Stimulated activated CD4-positive, alpha-beta T cell treated with anti-CD3 and anti-CD28 coated beads, Interleukin-12 subunit alpha, Interleukin-12 subunit beta, amount 100 ng/mL, for 24 hours (primary cell): ENCODE measurements around the gene ASB4.
"Not testable (repeated sequence)": the region's sequence is repeated elsewhere in the genome, so short reads cannot be mapped to it uniquely, and the experiment has no call there.

ENCODE experiments used
- DNase-seq, 2 experiments: peaks; one replicate each; pipeline ENCODE4 v3.0.0-alpha.2; 2020; ENCODE audit warnings: low read depth in 2 of 2

The ASB4 gene

DNA sequence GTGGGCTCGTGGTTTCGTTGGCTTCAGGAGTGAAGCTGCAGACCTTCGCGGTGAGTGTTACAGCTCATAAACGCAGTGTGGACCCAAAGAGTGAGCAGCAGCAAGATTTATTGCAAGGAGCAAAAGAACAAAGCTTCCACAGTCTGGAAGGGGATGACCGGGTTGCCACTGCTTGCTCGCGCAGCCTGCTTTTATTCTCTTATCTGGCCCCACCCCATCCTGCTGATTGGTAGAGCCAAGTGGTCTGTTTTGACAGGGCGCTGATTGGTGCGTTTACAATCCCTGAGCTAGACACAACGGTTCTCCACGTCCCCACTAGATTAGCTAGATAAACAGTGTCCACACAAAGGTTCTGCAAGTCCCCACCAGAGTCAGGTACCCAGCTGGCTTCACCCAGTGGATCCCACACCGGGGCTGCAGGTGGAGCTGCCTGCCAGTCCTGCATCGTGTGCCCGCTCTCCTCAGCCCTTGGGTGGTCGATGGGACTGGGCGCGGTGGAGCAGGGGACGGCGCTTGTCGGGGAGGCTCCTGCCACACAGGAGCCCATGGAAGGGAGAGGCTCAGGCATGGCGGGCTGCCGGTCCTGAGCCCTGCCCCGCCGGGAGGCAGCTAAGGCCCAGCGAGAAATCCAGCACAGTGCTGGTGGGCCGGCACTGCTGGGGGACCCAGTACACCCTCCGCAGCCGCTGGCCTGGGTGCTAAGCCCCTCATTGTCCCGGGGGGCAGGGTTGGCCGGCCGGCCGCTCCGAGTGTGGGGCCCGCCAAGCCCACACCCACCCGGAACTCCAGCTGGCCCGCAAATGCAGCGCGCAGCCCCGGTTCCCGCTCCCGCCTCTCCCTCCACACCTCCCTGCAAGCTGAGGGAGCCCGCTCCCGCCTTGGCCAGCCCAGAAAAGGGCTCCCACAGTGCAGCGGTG, 66.5 kb downstream of the ASB4 start:
- not testable (repeated sequence) for DNase-seq

DNA sequence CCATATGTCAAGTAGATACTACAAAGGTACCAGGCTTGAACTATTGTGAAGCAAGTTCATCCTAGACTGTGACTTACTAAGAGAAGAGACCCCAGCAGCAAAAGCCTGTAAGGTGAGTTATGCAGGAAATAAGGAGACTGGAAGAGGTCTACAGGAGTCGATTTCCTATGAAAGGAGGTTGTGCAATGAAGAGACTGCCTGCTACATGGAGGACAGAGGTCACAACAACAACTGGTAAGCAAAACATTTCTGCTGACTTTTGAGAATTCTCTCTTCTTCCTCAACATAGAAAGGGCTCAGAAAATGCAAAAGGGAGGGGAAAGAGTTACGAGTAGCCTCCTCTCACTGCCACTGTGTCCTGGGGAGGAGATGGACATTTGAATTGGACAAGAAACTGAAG, 68.2 kb downstream of the ASB4 start:
- DNase-seq: no peak

GRCh38 chr7:95556777-95557176, 71.0 kb downstream of the ASB4 start:
- no peak for DNase-seq

DNA sequence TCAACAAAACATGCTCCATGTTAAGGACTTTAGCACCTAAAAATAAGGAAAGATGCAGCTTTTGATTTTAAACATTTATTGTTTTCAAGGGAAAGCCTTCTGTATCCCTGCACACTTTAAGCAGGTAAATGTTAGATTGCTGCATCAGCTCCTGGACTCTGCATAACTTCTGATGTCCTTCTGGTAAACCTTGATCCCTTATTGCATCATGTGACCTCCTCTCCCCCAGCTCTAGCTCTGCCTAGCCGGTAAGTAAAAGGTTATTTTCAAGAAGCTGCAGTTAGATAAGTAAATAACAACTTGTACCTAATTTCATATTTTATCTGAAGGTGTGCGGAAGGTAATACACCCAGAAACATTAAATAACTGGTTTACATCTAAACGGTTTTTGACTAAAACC, 73.1 kb downstream of the ASB4 start:
- DNase-seq: no peak

DNA sequence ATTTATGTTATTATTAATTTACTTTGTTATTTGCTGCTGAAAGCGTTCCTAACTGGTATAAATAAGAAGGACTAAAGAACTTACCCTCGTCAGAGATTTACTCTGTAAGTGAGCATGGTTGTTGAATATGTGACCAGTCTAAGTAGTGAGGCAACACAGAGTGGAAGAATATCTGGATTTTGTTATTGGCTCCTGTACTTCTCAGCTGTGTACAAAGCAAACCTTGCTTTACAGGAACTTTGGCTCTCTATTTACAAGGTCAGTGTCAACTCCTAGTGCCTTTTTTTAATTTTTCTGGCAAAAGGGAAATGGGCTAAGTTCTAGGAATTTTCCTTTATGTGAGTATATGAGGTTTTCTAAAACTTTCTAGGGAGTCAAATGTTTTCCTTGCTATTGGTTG, 74.9 kb downstream of the ASB4 start:
- no peak for DNase-seq

GRCh38 chr7:95569720-95570119, 84.0 kb downstream of the ASB4 start:
- no peak for DNase-seq

- DNase-seq: no peak
These were observed 91.4 kb downstream of the ASB4 start for GRCh38 chr7:95577137-95577536.

- no peak for DNase-seq
These were observed 92.6 kb downstream of the ASB4 start for GRCh38 chr7:95578299-95578855.

GRCh38 chr7:95579318-95579717, 93.6 kb downstream of the ASB4 start:
- no peak for DNase-seq

- DNase-seq: no peak
These were observed 95.7 kb downstream of the ASB4 start for GRCh38 chr7:95581467-95581866.

GRCh38 chr7:95582578-95583293, 97.0 kb downstream of the ASB4 start:
- no peak for DNase-seq

GRCh38 chr7:95583834-95584621, 98.3 kb downstream of the ASB4 start:
- no peak for DNase-seq

DNA sequence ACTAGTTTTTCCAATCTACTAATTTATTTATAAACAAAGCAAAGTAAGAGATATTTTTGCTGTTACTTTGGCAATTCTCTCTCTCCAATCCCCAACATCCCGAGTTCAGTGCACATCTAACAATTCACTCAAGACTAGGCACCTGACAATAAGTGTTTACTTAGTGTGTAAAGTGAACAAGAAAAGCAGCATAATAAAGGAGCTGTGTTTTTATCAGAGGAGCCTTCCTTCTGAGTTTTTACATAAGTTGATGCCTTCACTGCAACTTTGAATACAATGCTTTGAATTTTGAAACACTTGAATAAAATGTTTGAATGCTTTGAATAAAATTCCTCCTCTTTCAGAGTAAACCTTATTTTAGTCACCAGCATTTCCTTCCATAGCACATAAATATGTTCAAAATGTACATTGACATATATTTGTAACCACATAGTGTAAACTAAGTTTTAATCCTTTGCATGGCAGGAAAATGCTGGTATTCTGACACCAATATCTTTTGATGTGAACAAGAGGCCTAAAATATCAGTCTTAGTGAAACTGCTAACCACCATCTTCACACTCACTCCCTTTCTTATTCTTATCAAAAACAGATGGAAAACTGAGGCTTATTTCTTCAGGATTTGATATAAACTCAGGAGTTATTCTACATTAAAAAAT, 99.2 kb downstream of the ASB4 start:
- no peak for DNase-seq

- DNase-seq: no peak
These were observed 99.7 kb downstream of the ASB4 start for GRCh38 chr7:95585426-95585789.

DNA sequence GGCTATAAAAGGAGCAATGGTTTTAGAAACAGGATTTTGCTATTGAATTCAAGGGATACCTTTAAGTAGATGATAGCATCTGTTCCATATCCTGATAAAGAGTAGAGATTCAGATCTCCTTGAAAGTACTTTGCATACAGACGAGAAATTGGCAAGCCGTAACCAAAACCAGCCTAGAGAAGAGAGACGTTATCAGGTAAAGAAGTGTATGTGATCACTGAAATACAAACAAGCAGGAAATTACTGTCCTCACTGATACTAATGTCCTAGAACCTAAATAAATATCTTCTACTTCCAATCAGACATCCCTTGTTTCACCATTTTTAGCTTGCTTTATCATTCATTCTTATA, 101.2 kb downstream of the ASB4 start:
- DNase-seq: no peak

DNA sequence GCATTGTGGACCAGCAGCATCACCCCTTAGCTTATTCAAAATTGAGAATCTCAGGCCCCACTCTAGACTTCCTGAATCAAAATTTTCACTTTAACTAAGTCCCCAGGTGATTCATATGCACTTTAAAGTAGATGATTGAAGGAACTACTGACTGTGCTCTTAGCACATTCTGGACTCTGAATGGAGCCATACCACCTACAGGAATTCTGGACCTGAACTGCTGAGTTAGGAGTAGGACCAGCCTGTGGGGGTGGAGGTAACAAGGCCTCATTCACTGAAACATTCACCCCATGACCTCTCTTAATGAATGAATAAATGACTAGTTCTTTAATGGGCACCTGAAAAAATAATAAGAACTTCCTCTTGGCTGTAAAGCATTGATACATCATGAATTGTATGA, 103.3 kb downstream of the ASB4 start:
- DNase-seq: no peak

DNA sequence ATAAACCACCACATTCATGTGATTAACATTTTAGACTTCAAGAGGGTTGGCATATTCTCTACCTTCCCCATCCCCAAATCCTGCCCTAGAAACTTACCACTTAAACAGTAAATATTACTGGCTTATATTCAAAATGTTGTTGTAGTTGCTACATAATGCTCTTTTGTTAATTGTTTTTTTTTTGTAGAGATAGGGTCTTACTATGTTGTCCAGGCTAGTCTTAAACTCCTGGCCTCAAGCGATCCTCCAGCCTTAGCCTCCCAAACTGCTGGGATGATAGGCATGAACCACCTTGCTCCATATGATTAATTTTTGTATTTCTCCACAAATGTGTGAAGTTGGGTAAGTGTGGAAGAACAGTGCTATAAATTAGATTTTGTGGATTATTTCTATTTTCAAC, 104.0 kb downstream of the ASB4 start:
- no peak for DNase-seq
